Adrenal gland (tissue), 5 donors: ENCODE measurements around the gene RBBP5.

Source experiments
- CTCF ChIP-seq, 6 experiments: fragments of 450-650 bp in 4 of 6; fragments of 200-600 bp in 2 of 6; sonication (generic) in 1 of 6; IDR thresholded peaks; 1 replicate in 5 of 6; 2 replicates in 1 of 6; pipeline versions ENCODE4 v1.5.1 to v1.8.0; 2016 to 2021; ENCODE audit warnings: antibody characterized with exemption in 6 of 6, mild to moderate bottlenecking in 2 of 6, moderate library complexity in 1 of 6
- POLR2A ChIP-seq, 2 donors: fragments of 450-650 bp; IDR thresholded peaks; one replicate each; pipeline ENCODE4 v1.6.1; 2017; ENCODE audit warnings: antibody characterized with exemption in 2 of 2, mild to moderate bottlenecking in 2 of 2, moderate library complexity in 1 of 2
- donor health status: DM: no; HTN: no; CAD: no.

- TF ChIP-seq CTCF (IDR thresholded peaks at IDR 0.05) (no peak), POLR2A (IDR thresholded peaks at IDR 0.05) (no peak)
Observed at GRCh38 chr1:205064301-205064700, 57.5 kb downstream of the RBBP5 start.
